CD4-positive, CD25-positive, alpha-beta regulatory T cell (primary cell): ENCODE measurements around the gene LHX5. TPM values are rescaled to one million over a fixed set of nuclear protein-coding genes. Genes with fewer than 3 reads are reported as not detected.

Experiments
- ATAC-seq, 2 donors: fragments of 150-1000 bp; cut with Tn5 transposase; one replicate each; pipeline ENCODE4 v1.10.0; 2021; ENCODE audit warnings: low read depth in 2 of 2, moderate number of reproducible peaks in 2 of 2, moderate library complexity in 1 of 2
- DNase-seq, 3 donors: peaks; one replicate each; pipeline versions ENCODE4 v3.0.0 to v3.0.0-alpha.2; 2012 to 2022; ENCODE audit warnings: mixed read lengths in 1 of 3
- H3K27ac ChIP-seq: one replicate; pipeline ENCODE4 v1.7.0; 2013; ENCODE audit warnings: mild to moderate bottlenecking, low read length; ENCODE audit not compliant: insufficient read depth, poor library complexity, severe bottlenecking
- H3K27me3 ChIP-seq: one replicate; pipeline ENCODE4 v1.7.0; 2013; ENCODE audit warnings: low read length; ENCODE audit not compliant: control insufficient read depth, insufficient read depth
- H3K36me3 ChIP-seq: one replicate; pipeline ENCODE4 v1.7.0; 2013; ENCODE audit warnings: mild to moderate bottlenecking, low read length, moderate library complexity; ENCODE audit not compliant: control insufficient read depth, insufficient read depth
- H3K4me1 ChIP-seq: 2 replicates; pipeline ENCODE4 v1.7.0; 2013; ENCODE audit warnings: mild to moderate bottlenecking, low read length; ENCODE audit not compliant: insufficient read depth, control insufficient read depth, poor library complexity, severe bottlenecking
- H3K4me3 ChIP-seq: one replicate; pipeline ENCODE4 v1.7.0; 2013; ENCODE audit warnings: low read depth, mild to moderate bottlenecking, low read length, moderate library complexity
- H3K9me3 ChIP-seq, 2 experiments: 1 replicate in 1 of 2; 2 replicates in 1 of 2; pipeline ENCODE4 v1.7.0; 2013; ENCODE audit warnings: low read length in 2 of 2, mild to moderate bottlenecking in 1 of 2, moderate library complexity in 1 of 2; ENCODE audit not compliant: control insufficient read depth in 2 of 2
- H3K27ac Mint-ChIP-seq, 3 donors: one replicate each; pipeline ENCODE4 v1.8.0; 2020 to 2022; ENCODE audit warnings: mild to moderate bottlenecking in 3 of 3, mixed read lengths in 3 of 3, moderate library complexity in 2 of 3
- H3K27me3 Mint-ChIP-seq: one replicate; pipeline ENCODE4 v1.8.0; 2022; ENCODE audit warnings: mild to moderate bottlenecking, mixed read lengths
- H3K36me3 Mint-ChIP-seq: one replicate; pipeline ENCODE4 v1.8.0; 2020; ENCODE audit warnings: mixed read lengths
- H3K4me1 Mint-ChIP-seq, 4 donors: one replicate each; pipeline ENCODE4 v1.8.0; 2020 to 2022; ENCODE audit warnings: mixed read lengths in 4 of 4, mild to moderate bottlenecking in 1 of 4
- H3K4me3 Mint-ChIP-seq, 4 donors: one replicate each; pipeline ENCODE4 v1.8.0; 2020 to 2022; ENCODE audit warnings: mild to moderate bottlenecking in 4 of 4, mixed read lengths in 4 of 4, moderate library complexity in 3 of 4
- H3K9me3 Mint-ChIP-seq, 7 donors: one replicate each; pipeline ENCODE4 v1.8.0; 2020 to 2022; ENCODE audit warnings: mixed read lengths in 7 of 7, mild to moderate bottlenecking in 3 of 7, moderate library complexity in 2 of 7
- polyA plus RNA-seq, 4 donors: library from polyadenylated mRNA; unstranded; fragments of 300-500 nt; fragmentation: Illumina TruSeq; gene quantifications; one replicate each; pipeline ENCODE4 v1.2.3, GENCODE V29; 2021
- total RNA-seq: library from RNA; stranded (reverse); gene quantifications from one replicate; pipeline ENCODE4 v1.2.3, GENCODE V29; 2022

Gene LHX5
- total and polyA plus RNA-seq, 5 donors from 2014 or later = not detected

- Histone ChIP-seq H3K9me3 (no peaks in the 10 kb centered on the region), H3K36me3 (no peaks in the 10 kb centered on the region), H3K4me3 (no peak overlapping the region), H3K27me3 (no peaks in the 10 kb centered on the region), H3K4me1 (no peaks in the 10 kb centered on the region), H3K27ac (no peak overlapping the region)
- Mint-ChIP-seq H3K27me3 (peaks cover 14% of the 10 kb centered on the region), H3K9me3 (no peaks in the 10 kb centered on the region), H3K36me3 (no peaks in the 10 kb centered on the region), H3K27ac (no peak overlapping the region), H3K4me1 (peaks cover 0 to 5% (median 0%) of the 10 kb centered on the region in 4 donors), H3K4me3 (no peak overlapping the region)
- DNase-seq (no peak), ATAC-seq (no peak)
Measured at GRCh38 chr12:113424456-113424855, 47.2 kb downstream of the LHX5 start.

DNA sequence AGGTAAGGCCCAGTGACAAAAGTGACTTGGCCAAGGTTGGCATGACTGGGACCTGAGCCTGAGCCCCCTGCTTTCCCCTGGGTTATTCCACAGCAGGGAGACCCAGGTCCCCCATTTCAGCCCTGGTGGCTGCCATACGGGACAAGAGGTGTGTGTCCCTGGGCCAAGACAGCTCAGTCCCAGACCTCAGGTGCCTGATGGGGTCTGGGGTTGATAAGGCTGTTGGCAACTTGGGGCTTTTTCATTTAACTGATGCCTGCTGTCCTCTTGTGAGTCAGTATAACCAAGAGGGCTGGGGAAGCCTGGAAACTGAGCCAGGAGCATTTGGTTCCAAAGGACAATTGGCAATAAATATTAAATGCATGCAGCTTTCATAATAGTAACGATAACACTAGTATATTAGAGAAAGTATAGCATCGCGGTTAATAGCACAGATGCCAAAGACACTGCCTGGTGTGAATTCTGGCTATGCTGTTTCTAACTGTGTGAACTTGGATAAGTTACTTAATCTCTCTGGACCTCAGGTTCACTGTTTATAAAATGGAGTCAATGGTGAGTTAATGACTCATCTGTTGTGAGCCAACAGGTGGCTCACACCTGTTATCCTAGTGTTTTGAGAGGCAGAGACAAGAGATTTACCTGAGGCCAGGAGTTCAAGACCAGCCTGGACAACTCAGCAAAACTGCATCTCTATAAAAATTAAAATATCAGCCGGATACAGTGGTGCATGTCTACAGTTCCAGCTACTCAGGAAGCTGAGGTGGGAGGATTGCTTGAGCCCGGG is 48.6 kb downstream of the LHX5 start:
- Mint-ChIP-seq H3K4me1 (peaks cover 0 to 5% (median 0%) of the 10 kb centered on the region in 4 donors), H3K27ac (peak overlapping the region in 1 of 3 donors; percentile 88), H3K9me3 (no peaks in the 10 kb centered on the region), H3K4me3 (peak overlapping the region in 1 of 4 donors; percentile 84), H3K36me3 (no peaks in the 10 kb centered on the region), H3K27me3 (peaks cover 12% of the 10 kb centered on the region)
- H3K9me3 ChIP-seq = no peaks in the 10 kb centered on the region
- no peak overlapping the region for H3K4me3 ChIP-seq
- H3K36me3 ChIP-seq = no peaks in the 10 kb centered on the region
- H3K27me3 ChIP-seq = no peaks in the 10 kb centered on the region
- ATAC-seq = no peak
- H3K4me1 ChIP-seq = no peaks in the 10 kb centered on the region
- no peak for DNase-seq
- H3K27ac ChIP-seq = no peak overlapping the region

DNA sequence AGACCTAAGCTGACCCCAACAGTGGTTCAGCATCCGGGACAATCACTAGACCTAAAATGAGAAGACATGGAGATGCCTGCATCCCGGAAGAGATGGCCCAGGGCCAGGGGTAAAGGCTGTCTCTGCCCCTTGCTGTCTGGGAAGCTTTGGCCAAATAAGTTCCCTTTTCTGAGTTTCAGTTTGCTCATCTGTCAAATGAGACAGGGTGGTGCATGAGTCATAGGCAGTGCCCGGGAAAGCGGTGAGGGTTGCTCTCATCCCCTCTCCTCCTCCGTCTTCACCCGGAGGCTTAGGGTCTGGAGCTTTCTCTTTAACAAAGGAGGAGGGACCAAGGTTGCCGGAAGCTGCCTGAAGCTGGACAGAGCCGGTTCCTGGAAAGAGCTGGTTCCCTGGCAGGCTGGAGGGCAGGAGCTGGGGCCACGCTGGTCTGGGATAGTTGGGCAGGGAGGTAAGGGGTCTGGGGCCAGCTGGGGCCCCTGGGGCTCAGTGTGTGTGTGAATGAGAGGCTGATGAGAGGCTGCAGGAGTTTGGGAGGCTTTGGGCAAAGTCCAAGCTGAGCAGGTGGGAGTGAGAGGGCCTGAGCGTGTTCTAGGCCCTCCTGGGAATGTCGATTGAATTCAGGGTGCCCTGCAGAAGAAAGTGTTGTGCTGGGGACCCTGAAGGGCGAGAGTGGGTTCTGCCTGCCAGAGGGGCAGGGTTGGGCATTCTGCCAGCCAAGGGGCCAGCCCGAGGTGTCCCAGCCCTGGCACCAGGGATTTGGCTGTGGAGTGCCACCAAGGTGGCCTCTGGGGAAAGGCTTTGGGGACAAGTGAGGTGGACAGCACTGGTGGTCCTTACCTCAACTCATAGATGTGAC is 49.4 kb downstream of the LHX5 start, which contains the start of gene SDSL:
SDSL (plus strand) TSS at position 351 of the 856 bp plus-strand sequence. CDS start 5,603 bp downstream, outside the sequence.
- Mint-ChIP-seq H3K27ac (peak within 1 kb of the TSS in 1 of 3 donors; percentile 88), H3K4me3 (peak within 1 kb of the TSS in 1 of 4 donors; percentile 84), H3K27me3 (peaks cover 8% of the 10 kb centered on the region), H3K36me3 (no peaks in the 10 kb centered on the region), H3K9me3 (no peaks in the 10 kb centered on the region), H3K4me1 (peaks cover 0 to 5% (median 0%) of the 10 kb centered on the region in 4 donors)
- H3K27me3 ChIP-seq = no peaks in the 10 kb centered on the region
- H3K27ac ChIP-seq = no peak within 1 kb of the TSS
- H3K4me3 ChIP-seq = peak within 1 kb of the TSS; percentile 55
- DNase-seq (peak in 1 of 3 donors; percentile 15), ATAC-seq (peak; percentile 50 to 62)
- no peaks in the 10 kb centered on the region for H3K9me3 ChIP-seq
- H3K36me3 ChIP-seq = no peaks in the 10 kb centered on the region
- no peaks in the 10 kb centered on the region for H3K4me1 ChIP-seq

GRCh38 chr12:113420996-113421595 is 50.6 kb downstream of the LHX5 start:
- H3K4me3 ChIP-seq = no peak overlapping the region
- peaks cover 0 to 5% (median 0%) of the 10 kb centered on the region in 4 donors for H3K4me1 Mint-ChIP-seq
- DNase-seq (no peak), ATAC-seq (no peak)
- H3K27me3 ChIP-seq = no peaks in the 10 kb centered on the region
- H3K4me3 Mint-ChIP-seq = no peak overlapping the region
- H3K27ac ChIP-seq = no peak overlapping the region
- H3K36me3 Mint-ChIP-seq = no peaks in the 10 kb centered on the region
- H3K4me1 ChIP-seq = no peaks in the 10 kb centered on the region
- no peaks in the 10 kb centered on the region for H3K9me3 Mint-ChIP-seq
- H3K27ac Mint-ChIP-seq = no peak overlapping the region
- no peaks in the 10 kb centered on the region for H3K36me3 ChIP-seq
- H3K9me3 ChIP-seq = no peaks in the 10 kb centered on the region
- peaks cover 8% of the 10 kb centered on the region for H3K27me3 Mint-ChIP-seq

DNA sequence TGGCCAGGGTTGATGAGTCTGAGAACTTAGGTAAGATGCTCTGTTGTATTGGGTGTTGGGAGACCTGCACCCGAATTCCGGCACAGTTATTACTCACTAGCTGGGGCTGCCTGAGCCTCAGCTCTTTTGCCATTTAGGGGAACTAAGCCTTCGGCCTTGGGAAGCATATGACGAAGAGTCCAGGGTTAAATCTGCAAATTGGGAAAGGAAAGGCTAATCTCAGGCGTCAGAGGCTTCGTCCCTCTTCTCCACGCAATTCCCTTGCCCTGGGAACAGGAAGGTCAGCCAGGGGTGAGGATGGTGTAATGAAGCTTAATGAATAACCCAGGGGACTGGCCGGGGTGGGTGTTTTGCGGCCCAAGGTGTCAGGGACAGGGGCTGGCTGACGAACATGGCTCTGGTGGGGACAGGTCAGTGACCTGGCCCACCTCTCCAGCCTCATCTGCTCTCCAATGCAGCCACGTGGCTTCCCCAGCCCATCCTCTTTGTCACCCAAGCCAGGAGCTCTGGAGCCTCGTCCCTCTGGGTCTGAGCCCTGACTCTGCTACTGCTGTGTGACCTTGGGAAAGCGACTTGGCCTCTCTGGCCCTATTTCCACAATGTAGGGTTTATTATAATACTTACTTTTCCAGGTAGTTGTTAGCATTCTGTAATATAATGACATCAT is 53.3 kb downstream of the LHX5 start:
- Histone ChIP-seq H3K27ac (no peak overlapping the region), H3K4me3 (no peak overlapping the region), H3K4me1 (no peaks in the 10 kb centered on the region), H3K27me3 (no peaks in the 10 kb centered on the region), H3K36me3 (no peaks in the 10 kb centered on the region), H3K9me3 (no peaks in the 10 kb centered on the region)
- DNase-seq = no peak
- Mint-ChIP-seq H3K36me3 (no peaks in the 10 kb centered on the region), H3K27me3 (peaks cover 8% of the 10 kb centered on the region), H3K9me3 (no peaks in the 10 kb centered on the region), H3K4me1 (peaks cover 0 to 5% (median 0%) of the 10 kb centered on the region in 4 donors), H3K4me3 (no peak overlapping the region), H3K27ac (no peak overlapping the region)
- no peak for ATAC-seq

- Mint-ChIP-seq H3K27ac (no peak overlapping the region), H3K4me1 (no peaks in the 10 kb centered on the region), H3K4me3 (no peak overlapping the region), H3K27me3 (no peaks in the 10 kb centered on the region), H3K9me3 (no peaks in the 10 kb centered on the region), H3K36me3 (no peaks in the 10 kb centered on the region)
- Histone ChIP-seq H3K27ac (no peak overlapping the region), H3K36me3 (no peaks in the 10 kb centered on the region), H3K27me3 (no peaks in the 10 kb centered on the region), H3K4me3 (no peak overlapping the region), H3K4me1 (no peaks in the 10 kb centered on the region), H3K9me3 (no peaks in the 10 kb centered on the region)
- DNase-seq = no peak
- peak; percentile 37 to 53 for ATAC-seq
Measured at GRCh38 chr12:113416091-113416754, 55.4 kb downstream of the LHX5 start.

GRCh38 chr12:113414519-113415038 is 57.1 kb downstream of the LHX5 start:
- H3K27me3 Mint-ChIP-seq = no peaks in the 10 kb centered on the region
- no peaks in the 10 kb centered on the region for H3K4me1 Mint-ChIP-seq
- Histone ChIP-seq H3K9me3 (no peaks in the 10 kb centered on the region), H3K36me3 (no peaks in the 10 kb centered on the region), H3K27ac (no peak overlapping the region), H3K4me3 (no peak overlapping the region), H3K27me3 (peaks cover 2% of the 10 kb centered on the region), H3K4me1 (no peaks in the 10 kb centered on the region)
- no peaks in the 10 kb centered on the region for H3K9me3 Mint-ChIP-seq
- no peak overlapping the region for H3K27ac Mint-ChIP-seq
- no peak for DNase-seq
- no peak overlapping the region for H3K4me3 Mint-ChIP-seq
- H3K36me3 Mint-ChIP-seq = no peaks in the 10 kb centered on the region
- ATAC-seq = no peak
